GM10248 (cell line): ENCODE results near the gene MTCL1.

Source experiments
- CTCF ChIA-PET: fragments of 300-600 bp; sonication (Branson Sonifier 250); formaldehyde crosslinking; extraction: SDS; loops from one replicate; lab custom pipeline; 2021; ENCODE audit warnings: antibody characterized with exemption; lab: Yijun Ruan, JAX
- POLR2A ChIA-PET: fragments of 350-650 bp; sonication (Branson Sonifier 250); formaldehyde crosslinking; extraction: SDS; loops from one replicate; lab custom pipeline; 2020; ENCODE audit warnings: antibody characterized with exemption; lab: Yijun Ruan, JAX
- DNase-seq: peaks from one replicate; pipeline ENCODE4 v3.0.0; 2012; ENCODE audit errors: extremely low spot score
- TF ChIP-seq, protein P1 (sequence below): IDR thresholded peaks from 2 replicates; pipeline ENCODE4 v1.5.1; 2012; ENCODE audit warnings: mild to moderate bottlenecking, low read depth; ENCODE audit errors: extremely low read depth, missing control alignments, control extremely low read depth

MTCL1 gene

DNA sequence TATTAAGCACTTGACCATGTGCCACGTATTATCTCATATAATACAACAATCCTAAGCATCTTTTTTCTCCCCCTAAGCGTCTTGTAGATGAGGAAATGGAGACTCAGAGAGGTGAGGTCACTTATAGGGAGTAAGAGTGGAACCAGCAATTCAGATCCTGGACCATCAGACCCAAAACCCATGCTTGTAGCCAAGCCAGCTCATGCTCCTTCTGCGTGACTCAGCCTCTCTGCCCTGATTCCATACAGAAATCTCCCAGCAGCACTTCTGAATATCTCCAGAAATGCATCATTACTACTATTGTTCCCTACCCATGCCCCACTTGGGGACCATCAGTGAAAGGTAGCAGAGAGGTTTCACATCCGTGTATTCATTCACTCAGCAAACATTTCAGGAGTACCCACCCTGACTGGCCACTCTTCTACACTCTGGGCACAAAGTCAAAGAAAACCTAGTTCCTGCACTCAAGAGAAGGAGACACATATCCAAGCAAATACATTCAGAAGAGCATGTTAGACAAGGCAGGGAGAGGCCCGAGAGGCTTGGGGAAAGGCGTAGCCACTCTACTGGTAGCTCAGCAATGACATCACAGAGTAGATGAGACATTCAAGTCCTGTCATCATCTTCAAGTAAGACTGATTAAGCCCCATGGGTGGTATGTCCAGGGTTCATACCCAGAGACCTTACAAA is 141.9 kb downstream of the MTCL1 start:
- DNase-seq: no peak
- POLR2A ChIA-PET: no interaction called here
- CTCF ChIA-PET: interaction anchor here (1.1 to 1.4 kb wide), 2 partner anchors 9 to 18 kb away, joined by 3 read pairs; no protein-coding TSS in a partner anchor
- TF ChIP-seq, protein P1, sequence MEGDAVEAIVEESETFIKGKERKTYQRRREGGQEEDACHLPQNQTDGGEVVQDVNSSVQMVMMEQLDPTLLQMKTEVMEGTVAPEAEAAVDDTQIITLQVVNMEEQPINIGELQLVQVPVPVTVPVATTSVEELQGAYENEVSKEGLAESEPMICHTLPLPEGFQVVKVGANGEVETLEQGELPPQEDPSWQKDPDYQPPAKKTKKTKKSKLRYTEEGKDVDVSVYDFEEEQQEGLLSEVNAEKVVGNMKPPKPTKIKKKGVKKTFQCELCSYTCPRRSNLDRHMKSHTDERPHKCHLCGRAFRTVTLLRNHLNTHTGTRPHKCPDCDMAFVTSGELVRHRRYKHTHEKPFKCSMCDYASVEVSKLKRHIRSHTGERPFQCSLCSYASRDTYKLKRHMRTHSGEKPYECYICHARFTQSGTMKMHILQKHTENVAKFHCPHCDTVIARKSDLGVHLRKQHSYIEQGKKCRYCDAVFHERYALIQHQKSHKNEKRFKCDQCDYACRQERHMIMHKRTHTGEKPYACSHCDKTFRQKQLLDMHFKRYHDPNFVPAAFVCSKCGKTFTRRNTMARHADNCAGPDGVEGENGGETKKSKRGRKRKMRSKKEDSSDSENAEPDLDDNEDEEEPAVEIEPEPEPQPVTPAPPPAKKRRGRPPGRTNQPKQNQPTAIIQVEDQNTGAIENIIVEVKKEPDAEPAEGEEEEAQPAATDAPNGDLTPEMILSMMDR: no peak

DNA sequence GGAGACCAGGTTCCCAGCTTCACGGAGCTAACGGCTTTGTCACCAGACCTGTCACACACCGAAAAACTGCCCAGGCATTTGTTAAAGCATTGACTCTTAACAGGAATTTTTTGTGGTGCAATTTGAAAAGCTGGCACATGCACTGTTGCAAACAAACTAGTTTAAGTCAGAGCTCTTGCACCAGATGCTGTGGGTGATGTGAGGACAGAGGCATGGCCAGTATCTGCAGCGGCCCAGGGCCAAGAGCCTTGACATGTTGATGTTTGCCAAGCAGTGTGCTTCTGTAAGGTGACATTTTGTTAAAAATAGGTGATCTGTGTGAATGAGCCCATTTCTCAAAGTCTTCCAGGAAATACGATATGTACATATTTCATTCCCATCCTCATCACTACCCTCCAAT is 142.5 kb downstream of the MTCL1 start:
- TF ChIP-seq, protein P1: no peak
- POLR2A ChIA-PET: no interaction called here
- CTCF ChIA-PET: interaction anchor here (1.4 kb wide), 1 partner anchor 17 kb away, joined by 3 read pairs; no protein-coding TSS in a partner anchor
- no peak for DNase-seq

DNA sequence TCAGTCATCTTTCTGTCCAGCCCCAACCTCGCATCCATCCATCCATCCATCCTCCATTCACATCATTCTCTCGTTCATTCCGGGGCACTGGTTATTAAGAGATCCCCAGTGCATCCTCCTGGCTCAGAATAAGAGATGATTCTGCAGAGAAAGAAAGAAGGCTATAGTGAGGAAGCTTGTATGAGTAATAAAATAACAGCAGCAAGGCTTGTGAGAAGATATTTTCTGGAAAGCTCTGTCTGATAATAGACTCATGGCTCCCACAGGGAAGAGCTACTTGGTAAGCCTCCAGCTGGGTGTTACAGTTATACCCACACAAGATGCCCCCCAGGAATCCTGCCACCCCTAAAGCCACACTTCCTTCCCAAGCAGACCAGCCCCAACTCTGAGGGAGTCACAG is 143.2 kb downstream of the MTCL1 start:
- DNase-seq: no peak
- ChIA-PET CTCF (interaction anchor here (1.4 kb wide), 2 partner anchors 10 to 16 kb away, joined by 3 to 4 read pairs; no protein-coding TSS in a partner anchor), POLR2A (no interaction called here)
- TF ChIP-seq, protein P1: no peak

DNA sequence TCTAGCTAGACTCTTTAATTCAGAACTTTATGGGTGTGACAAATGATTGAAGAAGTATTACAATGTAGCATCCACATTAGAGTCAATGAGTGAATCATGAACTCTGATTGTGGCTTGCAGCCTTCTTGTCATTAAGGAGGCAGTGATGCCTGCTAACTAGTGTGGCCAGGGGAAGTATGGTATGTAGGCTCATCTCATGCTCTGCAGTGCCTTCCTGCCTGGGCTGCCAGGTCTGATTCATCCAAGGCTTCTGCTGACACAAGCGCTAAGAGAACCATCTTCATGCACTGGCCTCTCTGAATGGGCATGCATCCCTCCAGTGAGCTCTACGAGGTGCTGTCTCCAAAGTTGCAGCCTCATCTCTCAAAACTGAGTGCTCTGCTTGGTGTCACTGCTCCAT is 144.3 kb downstream of the MTCL1 start:
- DNase-seq: no peak
- POLR2A ChIA-PET: no interaction called here
- TF ChIP-seq, protein P1: no peak
- CTCF ChIA-PET: interaction anchor here (1.4 kb wide), 1 partner anchor 11 kb away, joined by 4 read pairs; no protein-coding TSS in a partner anchor

DNA sequence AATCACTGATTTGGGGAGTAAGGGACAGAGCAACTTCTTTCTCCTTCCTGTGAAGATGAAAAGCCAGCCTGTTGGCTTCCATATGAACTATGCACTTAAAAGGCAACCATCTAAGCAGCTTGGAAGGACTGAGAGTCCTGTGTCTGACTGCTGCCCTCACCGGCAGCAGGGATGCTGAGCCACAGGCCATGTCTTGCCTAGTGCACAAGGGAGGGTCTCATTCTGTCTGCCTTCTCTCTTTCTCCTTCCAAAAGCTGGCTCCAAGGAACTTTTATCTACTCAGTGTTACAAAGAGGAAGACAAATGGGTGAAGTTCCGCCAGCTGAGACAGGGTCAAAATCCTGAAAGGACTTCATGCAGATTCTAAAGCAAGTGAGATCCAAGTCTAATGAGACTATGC is 146.3 kb downstream of the MTCL1 start:
- ChIA-PET CTCF (interaction anchor here (1.3 kb wide), 1 partner anchor 19 kb away, joined by 3 read pairs; no protein-coding TSS in a partner anchor), POLR2A (no interaction called here)
- TF ChIP-seq, protein P1: no peak
- no peak for DNase-seq

DNA sequence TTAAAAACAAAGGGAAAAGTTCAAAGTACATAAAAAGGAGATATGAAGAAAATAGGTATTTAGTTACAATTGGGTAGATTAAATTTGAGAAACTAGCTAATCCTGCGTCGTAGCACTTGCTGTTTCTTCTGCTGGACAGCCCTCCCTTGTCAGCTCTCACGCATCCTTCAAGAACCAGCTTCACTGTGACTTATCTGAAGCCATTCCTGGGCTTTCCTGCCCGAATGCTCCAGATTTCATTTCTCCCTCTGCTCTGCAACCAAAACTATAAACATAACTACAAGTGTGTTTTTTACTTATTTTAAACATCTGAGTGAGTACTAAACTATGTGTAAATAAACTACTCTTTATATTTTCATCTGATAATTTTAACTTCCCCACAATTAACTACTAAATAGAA is 149.2 kb downstream of the MTCL1 start:
- POLR2A ChIA-PET: no interaction called here
- CTCF ChIA-PET: no interaction called here
- TF ChIP-seq, protein P1: no peak

DNA sequence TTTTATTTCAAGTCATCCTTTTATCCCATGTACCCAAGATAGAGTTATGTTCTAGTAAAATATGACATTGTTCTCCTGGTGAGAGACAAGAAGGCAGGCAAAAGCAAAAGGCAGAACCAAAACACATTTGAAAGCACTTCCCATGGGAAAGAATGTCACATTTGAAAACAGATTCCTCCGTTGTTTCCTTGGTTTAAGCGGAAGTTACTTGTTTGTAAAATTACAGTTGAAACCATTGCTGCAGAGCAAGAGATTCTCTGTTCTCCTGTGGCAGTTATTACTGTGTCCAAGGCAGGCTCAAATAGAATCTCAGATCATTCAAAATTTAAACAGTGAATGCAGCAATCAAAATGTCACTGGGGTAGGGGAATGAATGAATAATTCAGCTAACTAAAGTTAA is 149.6 kb downstream of the MTCL1 start:
- POLR2A ChIA-PET: no interaction called here
- DNase-seq: no peak
- CTCF ChIA-PET: no interaction called here
- TF ChIP-seq, protein P1: no peak

More for the DNA sequence above, 149.2 kb downstream of the MTCL1 start:
- no peak for DNase-seq
